Activated T-cell treated with anti-CD3 and anti-CD28 coated beads for 1 hour (primary cell): ENCODE results near the gene AIMP2.
A peak's percentile ranks its signal among the peaks of the same experiment; 100 is the strongest.
"Not testable (repeated sequence)": the region's sequence is repeated elsewhere in the genome, so short reads cannot be mapped to it uniquely, and the experiment has no call there.

Source experiments
- DNase-seq: peaks from one replicate; pipeline ENCODE4 v3.0.0-alpha.2; 2020; ENCODE audit warnings: low read depth

Gene AIMP2

DNA sequence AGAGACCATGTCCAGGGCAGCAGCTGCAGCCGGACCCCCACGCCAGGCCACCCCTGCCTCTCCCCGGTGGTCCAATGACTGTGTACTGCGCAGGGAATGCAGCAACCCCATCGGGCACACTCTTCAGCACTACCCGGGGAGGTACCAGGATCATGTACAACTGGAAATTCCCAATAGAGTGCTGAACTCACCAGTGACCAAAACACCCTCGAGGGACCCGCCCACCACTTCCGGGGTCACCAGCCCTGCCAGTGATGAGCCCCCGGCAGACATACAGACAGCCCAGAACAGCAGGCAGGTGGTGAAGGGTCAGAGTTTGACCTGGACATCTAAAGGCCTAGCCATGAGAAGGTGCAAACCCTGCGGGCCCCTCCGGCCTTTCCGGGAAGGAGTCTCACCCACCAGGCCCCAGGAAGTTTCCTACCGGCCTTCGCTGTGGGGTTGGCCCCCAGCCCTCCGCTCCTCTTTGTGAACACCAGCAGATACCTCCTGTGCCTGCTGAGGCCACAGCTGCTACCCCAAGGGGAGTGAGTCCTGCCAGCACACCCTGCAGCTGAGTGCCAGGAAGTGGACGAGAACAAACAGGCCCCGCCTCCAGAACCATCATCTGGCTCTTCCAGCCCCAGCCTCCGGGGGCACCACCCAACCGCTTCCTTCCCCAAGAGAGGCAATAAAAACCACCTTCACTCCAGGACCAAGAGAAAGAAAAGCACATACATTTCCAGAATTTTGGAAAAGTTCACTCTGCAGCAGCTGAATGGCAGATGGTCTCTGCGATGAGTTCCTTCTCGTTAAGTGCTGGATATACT, 17.1 kb downstream of the AIMP2 start:
- DNase-seq = peak; percentile 67

DNA sequence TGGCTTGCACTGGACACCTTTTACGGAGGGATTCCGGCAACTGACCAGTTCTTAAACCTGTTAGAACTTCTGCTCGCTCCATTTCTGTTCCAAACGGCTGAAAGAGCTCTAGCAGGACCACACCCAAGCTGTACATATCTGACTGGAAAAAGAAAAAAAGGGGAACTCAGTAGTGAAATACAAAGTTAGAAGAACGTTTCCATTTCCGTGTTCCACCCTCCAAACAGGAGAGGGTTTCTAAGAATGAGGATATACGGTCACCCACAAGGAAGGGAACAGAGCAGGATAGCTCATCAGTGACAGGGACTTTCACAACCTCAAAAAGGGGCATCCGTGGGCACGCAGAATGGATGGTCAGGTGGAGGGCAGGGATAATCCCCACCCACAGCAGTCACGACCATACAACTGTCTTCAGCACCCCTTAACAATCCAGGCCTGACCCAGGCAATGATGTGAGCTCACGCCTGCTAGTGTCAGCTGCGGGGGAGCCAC, 17.8 kb downstream of the AIMP2 start:
- DNase-seq = no peak

DNA sequence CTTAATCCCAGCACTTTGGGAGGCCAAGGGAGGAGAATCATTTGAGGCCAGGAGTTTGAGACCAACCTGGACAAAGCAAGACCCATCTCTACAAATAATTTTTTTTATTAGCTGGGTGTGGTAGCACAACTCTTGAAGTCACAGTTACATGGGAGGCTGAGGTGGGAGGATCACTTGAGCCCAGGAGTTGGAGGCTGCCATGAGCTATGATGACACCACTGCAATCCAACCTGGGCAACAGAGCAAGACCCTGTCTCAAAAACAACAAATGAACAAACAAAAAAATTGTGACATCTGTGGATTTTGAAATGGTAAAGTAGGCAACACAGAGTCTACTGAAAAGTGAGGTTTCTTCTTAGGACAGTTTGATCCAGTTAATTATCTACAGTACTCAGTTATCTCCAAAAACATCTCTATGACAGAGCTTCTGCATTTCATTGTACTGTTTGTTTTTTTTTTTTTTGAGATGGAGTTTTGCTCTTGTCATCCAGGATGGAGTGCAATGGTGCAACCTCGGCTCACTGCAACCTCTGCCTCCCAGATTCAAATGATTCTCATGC, 18.8 kb downstream of the AIMP2 start:
- no peak for DNase-seq

DNA sequence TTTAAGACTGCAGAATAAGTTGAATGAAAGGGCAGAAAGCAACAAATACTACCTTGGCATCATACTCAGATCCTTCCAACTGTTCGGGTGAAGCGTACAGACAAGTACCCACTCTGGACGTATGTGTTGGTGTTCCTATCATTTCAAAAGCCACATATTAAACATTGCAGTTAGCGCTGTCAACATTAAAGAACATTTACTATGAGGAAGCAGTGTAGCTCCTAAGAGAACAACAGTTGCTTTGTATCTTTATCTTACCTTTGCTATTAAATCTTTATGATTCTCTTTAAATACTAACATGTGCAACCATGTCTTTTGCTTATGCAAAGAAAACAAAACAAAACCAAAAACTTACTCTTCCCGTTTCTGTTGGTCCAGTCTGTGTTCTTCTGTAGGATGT, 19.5 kb downstream of the AIMP2 start:
- no peak for DNase-seq

DNA sequence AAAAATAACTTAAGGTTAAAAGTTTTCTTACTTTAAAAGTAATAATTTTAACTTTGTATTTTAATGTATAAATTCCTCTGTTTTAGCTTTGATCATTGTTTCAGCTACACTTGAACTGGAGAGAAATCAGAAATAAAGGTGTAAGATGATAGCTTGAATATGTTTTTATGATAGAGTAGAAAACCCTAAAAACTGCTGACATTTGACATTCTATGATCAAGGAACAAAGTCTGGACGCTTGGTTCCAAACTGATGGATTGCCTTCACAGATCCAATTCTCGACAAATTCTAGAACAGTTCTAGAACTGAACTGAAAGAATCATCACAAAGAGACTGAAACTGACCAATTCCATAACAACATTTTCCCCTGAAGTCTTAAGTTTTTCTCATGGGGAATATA, 21.9 kb downstream of the AIMP2 start, which contains the start of gene ANKRD61:
ANKRD61 (plus strand) TSS at position 389 of the 400 bp plus-strand sequence; CDS start at position 389, 0 bp downstream.
- no peak for DNase-seq

DNA sequence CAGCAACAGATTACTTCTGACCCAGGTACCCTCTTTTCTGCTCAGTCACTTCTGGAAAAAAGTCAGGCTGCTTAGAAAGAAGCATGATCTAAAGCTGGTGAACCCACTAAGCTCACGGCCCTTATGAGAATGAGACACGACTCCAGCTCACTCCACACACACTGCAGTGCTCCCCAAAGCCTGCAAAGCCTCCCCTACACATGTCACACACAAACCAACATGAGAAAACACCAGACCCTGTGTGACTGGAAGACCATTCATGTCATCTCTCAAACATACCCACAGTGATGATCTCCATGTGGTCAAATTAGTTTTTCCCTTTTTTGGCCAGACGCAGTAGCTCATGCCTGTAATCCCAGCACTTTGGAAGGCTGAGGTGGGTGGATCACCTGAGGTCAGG, 22.5 kb downstream of the AIMP2 start:
- no peak for DNase-seq

DNA sequence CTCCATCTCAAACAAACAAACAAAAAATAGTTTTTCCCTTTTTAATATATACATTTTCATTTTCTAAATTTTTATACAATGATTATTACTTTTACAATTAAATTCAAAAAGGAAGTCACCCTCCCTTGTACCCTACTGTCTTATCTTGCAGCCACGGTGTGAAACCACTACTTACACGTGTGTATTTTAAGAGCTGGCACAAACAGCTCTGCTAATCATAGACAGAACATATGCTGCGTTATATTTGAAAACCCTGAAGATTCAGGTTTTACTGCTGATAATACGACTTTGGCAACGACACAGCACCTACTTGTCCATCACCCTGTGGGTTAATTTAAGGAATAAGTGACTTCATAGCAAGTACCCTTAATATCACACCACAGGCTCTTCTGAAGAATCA, 23.1 kb downstream of the AIMP2 start:
- DNase-seq = no peak

DNA sequence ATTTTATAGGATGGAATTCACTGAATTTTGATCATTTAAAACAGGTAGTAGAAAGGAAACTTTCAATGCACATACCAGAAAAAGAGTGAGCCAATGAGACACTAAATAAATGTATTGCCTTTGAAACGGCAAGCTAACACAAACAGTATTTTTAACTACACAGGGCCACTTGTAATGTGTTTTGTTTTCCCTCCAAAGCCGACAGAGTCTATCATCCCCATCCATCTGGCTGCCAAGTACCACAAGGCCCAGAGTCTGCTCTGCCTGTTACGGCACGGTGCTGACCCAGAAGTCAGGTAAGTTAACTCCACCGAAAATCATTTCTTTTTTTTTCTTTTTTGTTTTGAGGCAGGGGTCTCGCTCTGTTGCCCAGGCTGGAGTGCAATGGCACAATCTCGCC, 23.6 kb downstream of the AIMP2 start:
- no peak for DNase-seq

DNA sequence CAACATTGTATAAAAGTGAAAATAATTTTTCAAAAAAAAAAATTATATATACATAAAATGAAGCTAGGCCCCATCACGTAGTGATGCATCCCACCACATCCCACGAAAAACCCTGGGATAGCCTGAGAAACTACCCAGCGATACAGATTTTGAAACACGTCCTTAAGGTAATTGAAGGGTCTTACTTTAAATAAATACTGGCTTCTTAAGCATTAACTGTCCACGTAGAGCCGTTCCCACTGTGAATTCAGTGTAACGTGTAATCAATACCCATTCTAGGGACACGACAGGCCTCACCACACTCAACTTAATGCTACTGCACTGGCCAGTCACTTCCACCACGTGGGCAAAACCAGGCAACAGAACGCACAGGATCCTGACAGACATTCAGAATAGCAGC, 26.1 kb downstream of the AIMP2 start:
- no peak for DNase-seq

DNA sequence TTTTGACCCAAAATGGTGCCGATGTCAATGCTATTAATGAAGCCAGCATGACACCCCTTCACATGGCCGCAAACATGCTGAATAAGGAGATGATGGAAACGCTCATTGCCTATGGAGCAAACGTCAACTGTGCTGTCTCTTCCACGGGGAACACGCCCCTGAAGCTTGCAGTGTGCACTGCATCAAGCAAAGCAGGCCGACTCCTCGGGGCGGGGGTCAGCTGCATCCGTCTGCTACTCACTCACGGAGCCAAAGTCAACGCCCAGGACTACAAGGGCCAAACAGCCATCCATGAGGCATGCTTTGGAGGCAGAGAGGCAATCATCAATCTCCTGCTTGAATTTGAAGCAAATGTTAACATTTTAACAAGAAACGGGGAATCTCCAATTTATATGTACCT, 26.6 kb downstream of the AIMP2 start:
- no peak for DNase-seq

DNA sequence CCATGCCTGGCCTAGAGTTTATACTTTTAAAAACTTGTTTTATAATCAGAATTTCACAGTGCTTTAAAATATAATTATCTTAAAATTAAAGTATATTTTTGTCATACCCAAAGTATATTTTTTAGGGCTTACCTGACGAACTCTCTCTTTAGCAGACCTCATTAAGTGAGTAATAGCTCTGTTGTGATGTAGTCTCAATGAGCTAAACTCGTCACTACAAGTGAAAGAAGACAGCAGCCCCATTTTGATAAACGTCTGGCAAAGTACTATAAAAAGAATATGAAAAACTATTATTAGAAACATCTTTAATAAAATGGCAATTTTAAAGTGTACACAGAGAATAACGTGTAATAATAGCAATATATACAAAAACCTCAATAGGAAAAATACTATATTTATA, 40.7 kb downstream of the AIMP2 start:
- no peak for DNase-seq

DNA sequence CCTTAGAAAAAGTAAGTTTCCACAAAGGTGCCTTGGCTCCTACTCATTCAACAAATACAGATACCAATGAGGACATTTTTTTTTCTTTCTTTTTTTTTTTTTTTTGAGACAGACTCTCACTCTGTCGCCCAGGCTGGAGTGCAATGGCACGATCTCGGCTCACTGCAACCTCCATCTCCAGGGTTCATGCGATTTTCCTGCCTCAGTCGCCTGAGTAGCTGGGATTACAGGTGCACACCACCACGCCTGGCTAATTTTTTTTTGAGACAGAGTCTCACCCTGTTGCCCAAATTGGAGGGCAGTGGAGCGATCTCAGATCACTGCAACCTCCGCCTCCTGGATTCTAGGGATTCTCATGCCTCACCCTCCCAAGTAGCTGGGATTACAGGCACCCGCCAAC, 42.1 kb downstream of the AIMP2 start:
- DNase-seq = not testable (repeated sequence)

DNA sequence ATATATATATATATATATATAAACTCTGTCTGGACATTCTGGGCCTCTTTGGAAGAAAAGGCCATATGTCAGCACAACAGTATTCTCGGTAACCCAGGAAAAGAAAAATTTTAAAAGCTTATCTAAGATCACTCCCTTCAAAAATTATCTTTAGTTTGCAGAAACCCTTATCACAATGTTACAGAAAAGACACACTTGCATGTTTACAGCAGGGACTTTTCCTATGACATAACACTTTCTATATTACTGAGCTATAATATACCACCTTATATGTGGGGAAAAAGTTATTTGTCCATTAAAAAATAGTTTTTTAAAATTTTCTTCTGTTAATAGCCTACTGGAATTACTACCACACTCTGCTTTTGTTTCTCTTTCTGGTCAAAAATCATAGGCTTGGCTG, 47.5 kb downstream of the AIMP2 start:
- no peak for DNase-seq

DNA sequence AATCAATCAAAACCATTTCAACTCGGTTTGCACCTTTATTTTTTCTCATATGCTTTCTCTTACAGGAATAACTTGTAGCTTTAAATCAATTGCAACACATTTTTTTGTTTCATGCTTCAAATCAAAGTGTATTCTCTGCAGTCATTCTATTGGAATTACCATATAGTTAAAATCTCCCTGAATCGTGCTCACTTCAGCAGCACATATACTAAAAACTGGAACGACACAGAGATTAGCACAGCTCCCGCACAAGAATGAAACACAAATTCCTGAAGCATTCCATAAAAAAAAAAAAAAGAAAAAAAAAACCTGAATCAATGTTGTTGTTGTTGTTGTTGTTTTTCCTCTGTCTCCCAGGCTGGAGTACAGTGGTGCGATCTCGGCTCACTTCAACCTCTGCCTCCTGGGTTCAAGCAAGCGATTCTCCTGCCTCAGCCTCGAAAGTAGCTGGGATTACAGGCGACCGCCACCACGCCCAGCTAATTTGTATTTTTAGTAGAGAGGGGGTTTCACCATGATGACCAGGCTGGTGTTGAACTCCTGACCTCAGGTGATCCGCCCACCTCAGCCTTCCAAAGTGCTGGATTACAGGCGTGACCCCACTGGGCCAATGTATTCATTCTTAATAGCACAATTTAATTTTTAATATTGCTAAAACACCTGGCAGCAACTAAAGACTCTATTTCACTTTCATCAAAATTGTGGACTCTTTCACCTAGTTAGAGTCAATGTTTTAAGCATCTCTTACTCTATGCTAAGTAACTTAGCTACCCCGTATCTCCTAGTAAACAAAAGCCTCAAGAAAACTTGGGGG, 48.5 kb downstream of the AIMP2 start:
- no peak for DNase-seq

DNA sequence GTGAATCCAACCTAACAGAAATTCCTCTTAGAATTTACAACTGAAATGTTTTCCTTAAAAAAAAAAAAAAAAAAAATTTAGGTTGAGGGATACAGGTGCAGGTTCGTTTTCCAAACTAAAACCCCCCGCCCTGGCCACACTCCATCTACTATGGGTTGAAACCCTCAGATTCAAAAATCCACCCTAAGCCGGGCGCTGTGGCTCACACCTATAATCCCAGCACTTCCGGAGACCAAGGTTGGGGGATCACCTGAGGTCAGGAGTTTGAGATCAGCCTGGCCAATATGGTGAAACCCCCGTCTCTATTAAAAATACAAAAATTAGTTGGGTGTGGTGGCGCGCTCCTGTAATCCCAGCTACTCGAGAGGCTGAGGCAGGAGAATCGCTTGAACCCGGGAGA, 50.9 kb downstream of the AIMP2 start:
- not testable (repeated sequence) for DNase-seq

DNA sequence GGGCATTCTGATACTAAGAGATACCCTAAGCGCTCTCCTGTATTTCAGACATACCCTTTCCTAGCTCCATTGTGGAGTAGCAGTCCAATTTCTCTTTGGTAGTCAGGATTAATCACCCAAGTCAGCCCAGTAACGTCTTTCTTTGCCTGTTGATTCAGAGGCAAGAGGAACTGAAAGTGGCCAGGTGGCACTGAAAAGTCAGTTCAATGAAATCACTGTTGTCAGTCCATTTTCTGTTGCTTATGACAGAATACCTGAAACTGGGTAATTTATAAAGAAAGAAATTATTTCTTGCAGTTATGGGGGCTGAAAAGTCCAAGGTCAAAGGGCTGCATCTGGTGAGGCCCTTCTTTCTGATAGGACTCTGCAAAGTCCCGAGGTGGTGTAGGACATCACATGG, 62.3 kb downstream of the AIMP2 start:
- no peak for DNase-seq
